Eye (tissue), 1 donor: ENCODE measurements around the gene DMD.
A peak's percentile ranks its signal among the peaks of the same experiment; 100 is the strongest.

ENCODE experiments used
- DNase-seq: peaks from one replicate; pipeline ENCODE4 v3.0.0-alpha.2; 2015

DMD gene

DNA sequence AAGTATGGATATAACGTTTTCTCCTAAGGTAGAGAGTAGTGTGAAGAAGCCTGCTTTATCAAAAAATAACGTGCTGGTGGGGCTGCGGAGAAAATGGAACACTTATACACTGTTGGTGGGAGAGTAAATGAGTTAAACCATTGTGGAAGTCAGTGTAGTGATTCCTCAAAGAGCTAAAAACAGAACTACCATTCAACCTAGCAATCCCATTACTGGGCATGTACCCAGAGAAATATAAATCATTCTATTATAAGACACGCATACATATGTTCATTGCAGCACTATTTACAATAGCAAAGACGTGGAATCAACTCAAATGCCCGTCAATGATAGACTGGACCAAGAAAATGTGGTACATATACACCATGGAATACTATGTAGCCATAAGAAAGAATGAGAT is 196.4 kb downstream of the DMD start:
- no peak for DNase-seq

DNA sequence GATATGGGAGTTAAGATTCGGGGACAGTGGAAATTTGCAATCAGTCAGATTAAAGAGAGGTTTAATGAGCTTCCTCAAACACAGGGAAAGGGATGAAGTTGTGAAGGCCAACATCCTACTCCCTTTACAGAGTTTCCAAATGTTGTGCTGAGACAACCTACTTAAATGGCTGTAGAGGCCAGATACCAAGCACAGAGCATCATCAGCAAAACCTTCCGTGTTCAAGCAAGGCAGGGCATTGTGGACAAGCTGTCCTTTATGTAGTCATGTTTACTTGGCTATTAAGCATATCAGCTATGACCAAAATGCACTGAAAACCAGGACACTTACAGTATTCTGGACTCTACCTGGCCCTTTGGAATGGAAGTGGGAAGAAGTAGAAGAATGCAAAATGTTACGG is 197.3 kb downstream of the DMD start:
- no peak for DNase-seq

DNA sequence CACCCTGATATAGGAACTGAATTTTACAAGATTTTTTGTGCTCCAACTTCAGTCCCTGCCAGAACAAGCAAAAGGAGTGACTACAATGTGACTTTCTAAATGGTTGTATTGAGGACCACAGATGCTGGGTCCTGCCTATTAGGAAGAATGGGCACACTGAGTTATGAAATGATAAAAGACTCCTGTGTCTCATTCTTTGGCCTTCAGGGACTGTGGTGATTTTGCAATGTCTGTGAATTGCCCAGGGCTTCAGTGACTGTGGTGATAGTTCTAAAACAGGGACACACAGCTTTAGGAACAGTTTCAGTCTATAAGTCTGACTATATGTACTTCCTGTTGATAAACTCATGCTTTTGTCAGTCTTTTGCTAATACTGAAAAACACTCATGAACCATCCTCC is 210.2 kb downstream of the DMD start:
- DNase-seq = no peak

DNA sequence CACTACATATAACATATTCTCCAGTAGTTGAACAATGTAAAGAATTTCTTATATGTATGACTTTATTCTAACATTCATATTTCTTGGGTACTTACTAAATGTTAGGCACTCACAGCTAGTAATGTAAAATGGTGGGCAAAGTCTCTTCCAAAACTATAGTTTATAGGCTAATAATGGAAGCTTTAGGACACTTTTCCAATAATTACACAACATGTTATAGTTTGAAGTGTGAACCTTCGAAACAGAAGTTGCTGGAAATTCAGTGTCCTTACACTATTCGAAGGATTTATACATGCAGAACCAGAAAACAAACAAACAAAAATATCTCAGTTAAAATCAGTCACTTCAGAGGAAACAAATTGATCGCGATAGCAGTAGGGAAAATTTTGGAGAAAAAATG is 212.6 kb downstream of the DMD start:
- no peak for DNase-seq

DNA sequence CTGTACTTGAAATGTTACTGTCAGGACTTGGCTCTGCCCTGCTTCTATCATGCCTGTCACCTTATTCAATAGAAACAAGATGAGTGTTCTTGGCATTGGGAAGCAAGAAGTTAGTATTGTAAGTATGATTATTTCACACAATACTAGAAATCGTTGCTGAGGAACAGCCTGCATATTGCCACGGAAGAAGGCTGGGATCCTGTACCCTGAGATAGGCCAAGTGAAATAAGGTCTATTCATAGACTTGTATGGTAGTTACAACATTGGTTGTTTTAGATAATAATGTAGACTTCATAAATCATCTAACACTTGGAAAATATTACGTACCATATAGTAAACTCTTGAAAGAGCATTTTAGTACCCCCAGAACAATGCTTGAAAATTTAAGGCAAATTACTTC is 215.9 kb downstream of the DMD start:
- DNase-seq = no peak

DNA sequence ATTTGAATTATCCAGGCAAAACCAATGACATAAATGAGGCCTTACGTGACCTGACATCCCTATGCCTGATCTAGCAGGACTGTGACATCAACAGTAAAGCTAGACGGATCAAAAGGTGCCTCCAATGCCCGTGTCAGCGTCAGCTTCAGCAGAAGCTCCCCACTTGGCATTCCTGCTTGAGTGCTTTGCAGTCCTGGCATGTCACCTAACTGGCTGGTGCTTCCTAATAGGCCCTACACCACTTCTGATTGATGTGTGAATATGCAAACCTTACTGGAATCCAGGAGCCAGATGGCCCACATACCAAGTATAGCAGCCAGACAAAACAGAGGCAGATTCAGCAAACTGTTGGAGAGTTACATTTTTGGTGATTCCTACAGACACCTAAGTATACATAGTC is 224.2 kb downstream of the DMD start:
- peak; percentile 9 for DNase-seq

DNA sequence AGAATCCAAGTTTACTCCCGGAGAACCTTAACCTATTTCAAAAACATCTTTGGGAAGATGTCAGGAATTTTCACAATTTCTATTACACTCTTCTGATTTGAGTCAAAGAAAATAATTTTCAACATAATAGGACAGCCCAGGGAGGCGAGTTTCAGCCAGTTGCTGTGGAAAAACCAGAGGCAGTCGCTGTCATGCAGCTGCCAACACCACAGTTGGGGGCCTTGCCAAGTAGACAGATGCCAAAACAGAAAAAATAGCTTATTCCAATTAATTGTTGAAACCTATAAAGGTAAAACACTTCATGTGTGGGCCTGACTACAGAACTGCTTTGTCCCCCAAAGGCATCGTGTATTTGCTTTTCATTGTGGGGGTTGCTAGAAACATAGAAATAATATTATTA is 225.8 kb downstream of the DMD start:
- no peak for DNase-seq

DNA sequence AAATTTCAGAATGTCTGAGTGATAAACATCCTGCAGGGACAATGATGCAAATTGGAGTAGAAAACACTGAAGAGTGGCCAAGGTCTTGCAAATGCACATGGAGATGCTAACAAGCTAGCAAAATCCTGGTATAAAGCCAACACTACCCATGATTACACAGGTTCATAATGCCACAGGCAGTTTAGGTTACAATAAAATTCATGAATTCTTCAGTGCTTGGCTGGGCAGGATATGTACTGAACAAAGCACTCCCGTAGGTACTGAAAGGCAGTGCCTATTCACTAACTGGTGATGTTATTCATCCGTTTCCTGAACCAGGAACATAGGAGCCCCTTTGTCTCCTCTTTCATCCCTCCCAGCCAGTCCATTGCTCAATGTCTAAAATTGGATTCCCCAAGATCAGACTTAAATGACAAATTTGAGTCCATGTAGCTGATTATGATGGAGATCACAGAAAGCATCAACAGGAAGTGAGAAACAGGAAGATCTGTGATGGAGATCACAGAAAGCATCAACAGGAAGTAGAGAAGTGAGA is 244.5 kb downstream of the DMD start:
- DNase-seq = no peak

DNA sequence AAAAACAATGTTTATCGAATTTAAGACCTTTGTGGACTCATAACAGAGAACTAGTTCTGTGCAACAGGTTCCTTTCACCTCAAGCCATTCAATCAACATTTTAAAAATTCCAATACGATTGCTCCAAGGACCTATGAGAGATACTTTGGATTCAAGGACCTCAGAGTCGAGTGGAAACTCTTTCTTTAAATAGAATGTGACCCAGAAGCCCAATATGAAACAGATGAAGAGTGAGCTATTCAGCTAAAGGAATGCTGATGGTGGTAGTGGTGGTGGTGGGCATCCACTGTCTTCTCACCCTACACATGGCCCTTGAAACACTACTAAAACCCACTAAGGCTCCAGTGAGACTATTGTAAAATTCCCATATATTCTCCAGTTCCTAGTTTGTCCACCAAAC is 257.2 kb downstream of the DMD start:
- no peak for DNase-seq

DNA sequence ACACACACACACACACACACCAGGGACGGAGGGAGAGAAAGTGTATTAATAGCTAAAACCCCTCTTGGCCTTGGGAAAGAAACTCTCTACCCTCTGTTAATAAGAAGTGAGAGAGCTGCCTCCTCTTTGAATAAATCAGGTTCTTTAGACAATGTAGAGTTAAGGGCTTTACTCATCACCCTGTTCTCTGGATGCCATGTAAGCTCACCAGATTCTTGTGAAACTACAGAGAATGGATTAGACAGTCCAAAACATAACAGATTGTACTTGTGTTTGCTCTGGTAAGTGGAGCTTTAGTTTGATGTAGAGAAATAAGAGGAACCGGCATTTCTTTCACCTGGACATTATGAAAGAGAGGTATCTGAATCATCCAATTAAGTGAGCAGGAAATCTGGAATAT is 263.2 kb downstream of the DMD start:
- DNase-seq = peak; percentile 0

DNA sequence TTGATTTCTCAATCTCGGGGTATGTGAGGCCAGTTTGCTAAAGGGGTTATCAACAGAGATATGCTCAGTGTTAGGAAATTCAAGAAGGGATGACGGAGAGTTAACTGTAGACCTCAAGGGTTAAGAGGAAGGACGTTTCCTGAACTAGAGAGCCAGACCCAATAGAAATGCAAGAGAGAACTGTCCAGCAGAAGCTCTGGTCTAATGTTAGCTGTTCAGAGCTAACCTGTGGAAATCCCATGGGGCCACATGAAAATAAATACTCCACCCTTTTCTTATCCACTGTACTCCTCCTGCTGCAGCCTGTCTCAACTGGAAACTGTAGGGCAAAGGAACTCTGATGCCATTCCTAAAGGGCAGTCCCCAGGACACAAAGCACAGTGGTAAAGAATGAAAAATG is 274.3 kb downstream of the DMD start:
- DNase-seq = no peak

DNA sequence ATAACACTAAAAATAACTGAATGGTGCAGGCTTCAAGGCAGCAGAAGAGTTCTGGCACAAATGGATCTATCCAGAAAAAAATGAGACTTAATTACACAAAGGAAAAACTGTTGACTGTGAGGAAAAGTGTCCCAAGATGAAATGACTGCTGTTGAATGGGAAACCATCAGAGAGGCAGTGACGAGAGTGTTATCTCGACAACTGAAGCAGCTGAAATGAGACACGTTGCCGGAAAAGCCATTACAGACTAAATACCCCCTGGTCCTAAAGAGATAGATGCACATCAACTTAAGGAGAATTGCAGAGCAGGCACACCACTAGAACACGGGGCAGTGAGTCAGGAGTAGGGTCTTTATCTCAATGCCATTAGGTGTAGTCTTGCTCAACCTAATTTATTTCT is 277.8 kb downstream of the DMD start:
- no peak for DNase-seq

DNA sequence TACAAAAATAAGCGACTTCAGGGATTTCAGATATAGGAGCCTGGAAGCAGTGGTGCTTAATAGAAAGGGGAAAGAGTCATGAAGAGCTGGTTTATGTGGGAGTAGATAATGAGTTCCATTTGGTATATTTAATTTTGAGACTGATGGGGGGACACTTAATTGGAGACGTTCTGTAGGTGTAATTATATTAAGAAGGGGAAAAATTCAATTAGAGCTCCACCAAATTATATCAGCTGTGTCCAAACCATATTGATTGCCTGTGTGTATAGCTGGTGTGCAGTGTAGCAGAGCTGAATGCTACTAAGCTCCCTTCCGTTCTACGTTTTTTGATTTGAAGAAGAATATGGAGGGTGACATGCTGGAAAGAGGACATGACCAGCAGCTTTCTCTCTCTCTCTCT is 282.3 kb downstream of the DMD start:
- DNase-seq = peak; percentile 5

DNA sequence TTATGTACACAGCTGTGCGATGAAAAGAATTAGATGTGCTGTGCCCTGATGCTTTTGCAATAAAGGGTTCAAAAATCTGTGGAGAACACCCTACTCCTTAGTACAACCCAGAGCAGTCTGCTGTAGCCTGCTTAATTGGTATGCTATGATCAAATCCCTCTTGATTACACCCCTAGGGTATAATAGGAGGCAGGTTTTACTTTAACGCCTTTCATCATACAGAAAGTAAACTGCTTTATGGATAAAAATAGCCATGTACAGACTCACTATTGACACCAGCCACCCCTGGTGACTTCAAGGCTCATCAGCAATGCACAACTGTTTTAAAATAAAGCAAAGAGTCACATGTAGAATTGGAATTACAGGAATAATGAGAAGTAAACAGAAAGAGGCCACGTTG is 315.3 kb downstream of the DMD start:
- DNase-seq = no peak

DNA sequence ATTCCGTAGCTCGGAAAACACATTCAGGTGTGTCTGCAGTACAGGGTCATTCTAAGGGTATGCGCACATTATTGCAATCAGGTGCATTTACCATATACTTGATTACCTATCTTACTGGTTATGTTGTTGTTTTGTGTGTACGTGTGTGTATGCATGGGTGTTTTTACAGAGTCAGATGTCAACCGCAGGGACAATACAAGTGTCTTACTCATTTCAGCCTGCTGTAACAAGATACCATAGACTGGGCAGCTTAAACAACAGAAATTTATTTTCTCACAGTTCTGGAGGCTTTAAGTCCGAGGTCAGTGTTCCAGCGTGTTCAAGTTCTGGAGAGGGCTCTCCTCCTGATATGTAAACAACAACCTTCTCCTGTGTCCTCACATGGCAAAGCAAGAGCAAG is 316.7 kb downstream of the DMD start:
- no peak for DNase-seq

DNA sequence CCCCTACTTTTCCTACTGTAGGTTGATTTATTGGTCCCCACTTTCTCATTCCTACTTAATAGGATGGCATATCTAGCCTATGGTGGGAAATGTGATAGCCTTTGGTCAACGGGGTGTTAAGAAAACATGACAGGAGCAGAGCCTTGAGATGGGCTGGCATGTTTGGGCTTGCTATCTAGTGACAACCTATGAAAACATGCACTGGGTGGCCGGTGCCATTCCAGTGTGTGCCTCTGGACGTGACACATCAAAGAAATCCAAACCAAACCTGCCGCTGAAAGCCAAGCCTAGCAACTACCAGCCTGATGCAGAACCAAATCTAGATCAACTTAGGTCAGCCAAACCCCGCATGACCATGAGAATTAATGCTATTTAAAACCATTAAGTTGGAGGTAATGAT is 317.6 kb downstream of the DMD start:
- DNase-seq = no peak

DNA sequence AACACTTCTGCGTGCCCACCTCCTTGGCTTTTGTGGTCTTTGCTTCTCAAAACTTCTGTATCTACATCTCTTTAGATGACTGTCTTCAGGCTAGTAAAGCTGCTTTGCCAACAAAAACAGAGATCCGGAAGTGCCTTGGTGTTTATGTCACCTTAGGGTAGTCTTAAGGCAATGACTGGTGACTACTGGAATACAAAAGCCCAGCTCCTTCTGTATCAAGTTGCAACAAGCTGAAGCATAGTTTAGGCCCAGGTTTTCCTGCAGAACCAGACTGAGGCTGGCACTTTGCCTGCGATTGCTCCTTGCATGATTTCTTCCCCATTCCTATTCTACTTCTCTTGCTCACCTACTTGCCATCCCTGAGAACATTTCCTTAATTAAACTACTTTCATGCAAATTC is 333.8 kb downstream of the DMD start:
- no peak for DNase-seq

DNA sequence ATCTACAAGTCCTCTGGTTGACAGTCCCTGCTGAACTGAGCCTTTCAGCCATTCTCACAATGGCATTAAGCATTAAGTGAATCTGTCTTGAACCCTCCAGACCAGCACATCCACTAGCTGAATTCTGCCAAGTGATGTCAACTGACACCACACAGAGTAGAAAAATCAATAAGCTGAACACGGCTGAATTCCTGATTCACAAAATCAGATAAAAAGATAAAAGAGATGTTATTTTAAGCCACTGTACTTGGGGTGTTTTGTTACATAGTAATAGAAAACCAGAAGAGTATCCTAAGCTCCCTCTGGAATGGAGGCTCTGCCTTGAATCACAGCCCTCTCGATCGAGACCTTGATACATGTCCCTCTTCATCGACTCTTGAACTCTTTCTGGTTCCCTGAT is 336.5 kb downstream of the DMD start:
- no peak for DNase-seq

DNA sequence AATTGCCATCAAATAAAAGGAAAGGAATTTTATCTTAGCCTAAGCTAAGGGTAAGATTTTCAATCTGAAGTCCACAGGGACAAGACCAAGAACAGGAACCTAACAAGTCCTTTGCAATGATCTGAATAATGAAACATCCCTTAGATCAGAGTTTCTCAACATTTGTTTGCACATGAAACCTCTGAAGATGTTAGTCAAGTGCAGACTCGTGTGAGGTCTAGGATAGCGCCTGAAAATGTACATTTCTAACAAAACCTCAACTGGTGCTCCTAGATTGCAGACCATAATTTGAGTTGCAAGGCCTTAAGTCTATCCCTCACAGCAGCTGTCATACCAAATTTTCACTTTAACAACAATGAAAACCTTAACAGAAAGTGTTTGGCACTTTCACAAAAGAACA is 337.6 kb downstream of the DMD start:
- DNase-seq = no peak

DNA sequence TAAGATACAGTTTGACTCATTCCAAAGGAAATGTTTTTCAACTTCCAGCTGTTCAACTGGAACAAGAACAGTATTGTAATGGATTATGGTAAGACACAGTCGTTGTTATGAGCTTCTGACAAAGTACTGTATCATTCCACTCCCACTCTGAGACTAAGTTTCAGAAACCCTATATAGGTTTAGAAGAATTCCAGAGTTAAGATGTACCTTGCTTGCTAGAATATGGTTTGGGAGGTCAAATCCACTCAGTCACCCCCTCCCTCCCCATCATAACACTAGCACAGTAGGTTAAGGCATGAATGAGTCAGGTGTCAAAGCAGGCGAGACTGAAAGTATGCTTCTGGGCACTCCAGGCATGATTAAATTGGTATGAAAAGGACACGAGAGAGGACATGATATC is 339.7 kb downstream of the DMD start:
- no peak for DNase-seq

DNA sequence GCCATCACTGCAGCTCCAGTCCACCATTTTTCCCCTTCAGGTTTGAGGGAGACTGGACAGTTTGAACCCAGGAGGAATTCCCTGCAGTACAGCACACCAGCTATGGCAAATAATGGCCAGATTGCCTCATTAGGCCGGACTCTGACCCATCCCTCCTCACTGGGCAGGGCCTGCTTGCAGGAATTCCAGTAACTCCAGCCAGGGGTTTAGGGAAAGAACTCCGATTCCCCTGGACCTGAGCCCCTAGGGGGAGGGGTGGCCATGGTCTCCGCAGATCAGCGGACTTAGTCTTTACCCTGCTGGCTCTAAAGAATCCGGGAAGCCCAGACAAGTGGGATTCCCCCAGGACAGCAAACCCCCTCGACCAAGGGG is 342.8 kb downstream of the DMD start:
- DNase-seq = no peak

DNA sequence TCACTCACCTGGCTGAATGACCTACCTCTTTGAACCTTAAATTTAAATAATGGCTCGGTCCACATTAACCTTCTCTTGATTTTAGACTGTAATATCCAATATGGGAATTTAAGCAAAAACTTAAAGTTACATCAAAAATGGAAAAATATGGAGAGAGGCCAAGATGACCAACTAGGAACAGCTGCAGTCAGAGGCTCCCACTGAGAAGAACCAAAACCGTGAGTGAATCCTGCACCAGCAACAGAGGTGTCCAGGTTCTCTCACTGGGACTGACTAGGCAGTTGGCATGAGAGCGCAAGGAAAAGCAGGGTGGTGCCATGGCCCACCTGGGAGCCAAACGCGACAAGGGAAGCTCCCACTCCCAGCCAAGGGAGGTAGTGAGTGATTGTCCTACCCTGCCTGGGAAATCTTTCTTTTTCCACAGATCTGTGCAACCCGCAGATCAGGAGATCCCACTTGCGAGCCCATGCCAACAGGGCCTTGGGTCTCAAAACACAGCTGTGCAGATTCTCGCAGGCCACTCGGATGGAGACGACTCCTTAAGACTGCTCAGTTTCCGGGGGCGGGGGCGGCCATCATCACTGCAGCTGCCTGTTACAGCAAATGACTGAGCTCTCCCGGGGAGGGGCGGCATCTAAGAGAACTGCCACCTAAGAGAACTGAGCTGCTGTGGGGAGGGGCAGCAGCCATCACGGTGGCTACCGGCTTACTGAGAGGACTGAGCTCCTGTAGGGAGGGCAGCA is 343.4 kb downstream of the DMD start:
- no peak for DNase-seq

DNA sequence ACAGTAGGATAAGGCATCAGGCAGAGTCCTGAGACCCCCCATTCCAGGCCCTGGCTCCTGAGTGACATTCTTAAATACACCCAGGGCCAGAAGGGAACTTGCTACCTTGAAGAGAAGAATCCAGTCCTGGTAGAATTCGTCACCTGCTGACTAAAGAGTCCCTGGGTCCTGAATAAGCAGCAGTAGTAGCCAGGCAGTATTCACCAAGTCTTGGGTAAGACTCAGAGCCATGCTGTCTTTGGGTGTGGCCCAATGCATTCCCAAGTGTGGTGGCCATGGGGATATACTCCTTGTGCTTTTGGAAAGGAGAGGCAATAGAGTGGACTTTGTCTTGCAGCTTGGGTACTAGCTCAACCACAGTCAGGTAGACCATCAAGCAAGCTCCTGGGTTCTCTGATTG is 359.1 kb downstream of the DMD start:
- DNase-seq = no peak

DNA sequence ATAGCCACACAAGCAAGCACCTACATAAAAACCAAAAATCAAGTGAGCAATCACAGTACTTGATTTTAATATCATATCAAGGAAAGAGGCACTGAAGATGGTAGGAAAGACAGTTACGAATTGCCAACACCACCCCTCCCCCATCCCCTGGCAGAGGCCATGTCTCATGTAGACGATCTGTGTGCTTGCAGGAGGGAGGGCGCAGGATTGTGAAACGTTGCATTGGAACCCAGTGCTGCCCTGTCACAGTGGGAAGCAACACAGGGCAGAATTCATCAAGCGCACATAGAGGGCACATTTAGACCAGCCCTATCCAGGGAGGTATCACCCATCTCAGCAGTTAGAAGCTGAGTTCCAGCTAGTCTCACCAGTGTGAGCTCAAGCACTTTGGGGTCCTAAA is 359.8 kb downstream of the DMD start:
- no peak for DNase-seq

DNA sequence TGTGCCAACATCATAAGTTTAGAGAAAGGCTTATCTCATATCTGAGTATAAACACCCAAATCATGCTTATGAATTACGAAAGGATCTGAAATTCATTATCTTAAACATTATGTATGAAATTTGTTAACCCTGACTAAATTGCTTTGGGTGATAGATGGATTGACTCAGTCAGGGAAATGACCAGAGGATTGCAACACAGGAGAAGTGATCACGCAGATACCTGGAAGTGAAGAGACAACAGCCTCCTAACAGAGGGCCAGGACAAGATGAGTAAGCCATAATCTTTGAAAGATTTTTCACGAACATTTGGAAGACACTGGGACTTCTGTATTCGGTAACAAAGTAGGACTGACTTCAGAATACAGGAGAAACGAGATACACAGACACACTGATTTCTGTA is 363.4 kb downstream of the DMD start:
- DNase-seq = no peak

DNA sequence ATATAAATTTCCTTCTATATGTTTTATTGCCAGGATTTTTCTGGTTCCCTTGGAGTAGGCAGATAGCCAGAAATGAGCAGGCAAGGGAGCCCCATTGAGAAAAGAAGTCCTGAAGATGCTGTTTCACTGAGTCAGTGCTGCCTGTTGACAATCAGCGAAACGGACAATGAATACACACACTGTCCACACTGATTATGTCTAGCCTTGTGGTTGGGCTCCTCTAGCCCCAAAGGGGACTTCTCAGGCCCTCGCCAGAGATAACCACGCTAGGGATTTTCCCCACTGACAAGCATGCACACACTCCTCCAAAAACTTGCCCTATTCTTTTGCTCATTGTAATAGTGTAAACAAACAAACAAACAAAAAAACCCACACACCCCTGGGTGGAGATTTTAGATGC is 369.3 kb downstream of the DMD start:
- DNase-seq = peak; percentile 1
